ENCODE measurements around the gene CDH8.

Gene CDH8

GRCh38 chr16:61934601-61935000 lies 101.6 kb downstream of the CDH8 start:
- no peak for TF ChIP-seq EZH2phosphoT487 (conservative IDR thresholded peaks at IDR 0.05; ENCODE audit: low read length)
- TF ChIP-seq, protein P1, sequence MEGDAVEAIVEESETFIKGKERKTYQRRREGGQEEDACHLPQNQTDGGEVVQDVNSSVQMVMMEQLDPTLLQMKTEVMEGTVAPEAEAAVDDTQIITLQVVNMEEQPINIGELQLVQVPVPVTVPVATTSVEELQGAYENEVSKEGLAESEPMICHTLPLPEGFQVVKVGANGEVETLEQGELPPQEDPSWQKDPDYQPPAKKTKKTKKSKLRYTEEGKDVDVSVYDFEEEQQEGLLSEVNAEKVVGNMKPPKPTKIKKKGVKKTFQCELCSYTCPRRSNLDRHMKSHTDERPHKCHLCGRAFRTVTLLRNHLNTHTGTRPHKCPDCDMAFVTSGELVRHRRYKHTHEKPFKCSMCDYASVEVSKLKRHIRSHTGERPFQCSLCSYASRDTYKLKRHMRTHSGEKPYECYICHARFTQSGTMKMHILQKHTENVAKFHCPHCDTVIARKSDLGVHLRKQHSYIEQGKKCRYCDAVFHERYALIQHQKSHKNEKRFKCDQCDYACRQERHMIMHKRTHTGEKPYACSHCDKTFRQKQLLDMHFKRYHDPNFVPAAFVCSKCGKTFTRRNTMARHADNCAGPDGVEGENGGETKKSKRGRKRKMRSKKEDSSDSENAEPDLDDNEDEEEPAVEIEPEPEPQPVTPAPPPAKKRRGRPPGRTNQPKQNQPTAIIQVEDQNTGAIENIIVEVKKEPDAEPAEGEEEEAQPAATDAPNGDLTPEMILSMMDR (IDR thresholded peaks at IDR 0.05; ENCODE audit: insufficient read depth, low read length, poor library complexity, severe bottlenecking): no peak
- Histone ChIP-seq H3K9ac (ENCODE audit: low read length) (no peak overlapping the region), H4K20me1 (ENCODE audit: low read depth, low read length) (no peaks in the 10 kb centered on the region), H3K36me3 (ENCODE audit: low read length) (no peaks in the 10 kb centered on the region), H3K27me3 (ENCODE audit: low read length) (no peaks in the 10 kb centered on the region), H3K4me2 (ENCODE audit: low read depth, low read length, poor library complexity, severe bottlenecking) (no peak overlapping the region), H3K9me3 (ENCODE audit: insufficient read depth, low read length) (no peaks in the 10 kb centered on the region), H2AFZ (ENCODE audit: low read depth, low read length, severe bottlenecking) (no peak overlapping the region), H3K79me2 (ENCODE audit: insufficient read depth, low read length) (no peaks in the 10 kb centered on the region), H3K4me3 (ENCODE audit: insufficient read depth, low read length, poor library complexity, severe bottlenecking) (no peak overlapping the region), H3K27ac (ENCODE audit: low read depth, low read length) (no peak overlapping the region), H3K9me2 (replicated peaks; ENCODE audit: insufficient read depth, low read length) (no peaks in the 10 kb centered on the region), H3F3A (ENCODE audit: insufficient read depth) (no peaks in the 10 kb centered on the region)

- Histone ChIP-seq H3K9me3 (ENCODE audit: insufficient read depth, low read length) (no peaks in the 10 kb centered on the region), H3K27ac (ENCODE audit: low read depth, low read length) (no peak overlapping the region), H3K79me2 (ENCODE audit: insufficient read depth, low read length) (no peaks in the 10 kb centered on the region), H2AFZ (ENCODE audit: low read depth, low read length, severe bottlenecking) (no peak overlapping the region), H4K20me1 (ENCODE audit: low read depth, low read length) (no peaks in the 10 kb centered on the region), H3K4me2 (ENCODE audit: low read depth, low read length, poor library complexity, severe bottlenecking) (no peak overlapping the region), H3K27me3 (ENCODE audit: low read length) (no peaks in the 10 kb centered on the region), H3F3A (ENCODE audit: insufficient read depth) (no peaks in the 10 kb centered on the region), H3K4me3 (ENCODE audit: insufficient read depth, low read length, poor library complexity, severe bottlenecking) (no peak overlapping the region), H3K9ac (ENCODE audit: low read length) (no peak overlapping the region), H3K9me2 (replicated peaks; ENCODE audit: insufficient read depth, low read length) (no peaks in the 10 kb centered on the region), H3K36me3 (ENCODE audit: low read length) (no peaks in the 10 kb centered on the region)
- TF ChIP-seq, protein P1 (IDR thresholded peaks at IDR 0.05; ENCODE audit: insufficient read depth, low read length, poor library complexity, severe bottlenecking): no peak
- TF ChIP-seq EZH2phosphoT487 (conservative IDR thresholded peaks at IDR 0.05; ENCODE audit: low read length): no peak
Observed at GRCh38 chr16:61929776-61930175, 106.5 kb downstream of the CDH8 start.

DNA sequence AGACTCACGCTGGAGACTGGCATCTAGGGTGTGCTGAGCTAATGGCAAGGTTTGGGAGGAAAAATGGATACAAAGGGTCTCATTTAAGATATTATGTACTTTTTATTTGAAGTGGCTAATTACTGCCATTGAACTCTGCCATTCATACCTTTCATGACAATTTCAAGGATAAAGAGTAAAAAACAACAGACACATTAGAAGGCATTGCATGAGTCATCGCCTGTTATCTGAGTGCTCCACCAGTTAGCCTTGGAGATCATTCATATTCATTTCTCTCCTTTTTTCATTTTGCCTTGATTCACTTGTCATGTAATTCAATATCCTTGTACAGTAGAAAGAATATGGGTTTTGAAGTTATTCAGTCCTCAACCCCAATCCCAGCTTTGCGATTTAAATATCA lies 109.5 kb downstream of the CDH8 start:
- no peaks in the 10 kb centered on the region for H4K20me1 ChIP-seq (ENCODE audit: low read depth, low read length)
- H3K27me3 ChIP-seq (ENCODE audit: low read length): no peaks in the 10 kb centered on the region
- no peak overlapping the region for H3K4me3 ChIP-seq (ENCODE audit: insufficient read depth, low read length, poor library complexity, severe bottlenecking)
- no peak overlapping the region for H3K9ac ChIP-seq (ENCODE audit: low read length)
- H3K9me3 ChIP-seq (ENCODE audit: insufficient read depth, low read length): no peaks in the 10 kb centered on the region
- no peaks in the 10 kb centered on the region for H3K36me3 ChIP-seq (ENCODE audit: low read length)
- no peak overlapping the region for H2AFZ ChIP-seq (ENCODE audit: low read depth, low read length, severe bottlenecking)
- no peaks in the 10 kb centered on the region for H3F3A ChIP-seq (ENCODE audit: insufficient read depth)
- no peaks in the 10 kb centered on the region for H3K9me2 ChIP-seq (replicated peaks; ENCODE audit: insufficient read depth, low read length)
- H3K27ac ChIP-seq (ENCODE audit: low read depth, low read length): no peak overlapping the region
- H3K4me2 ChIP-seq (ENCODE audit: low read depth, low read length, poor library complexity, severe bottlenecking): no peak overlapping the region
- TF ChIP-seq, protein P1 (IDR thresholded peaks at IDR 0.05; ENCODE audit: insufficient read depth, low read length, poor library complexity, severe bottlenecking): no peak
- TF ChIP-seq EZH2phosphoT487 (conservative IDR thresholded peaks at IDR 0.05; ENCODE audit: low read length): no peak
- H3K79me2 ChIP-seq (ENCODE audit: insufficient read depth, low read length): no peaks in the 10 kb centered on the region
